ENCODE data around the gene GSG1L. TPM values are rescaled to one million over a fixed set of nuclear protein-coding genes. Genes with fewer than 3 reads are reported as not detected.
A peak's percentile ranks its signal among the peaks of the same experiment; 100 is the strongest.

Gene GSG1L
- total and polyA plus RNA-seq, 9 of the 15 experiments (the other 6 are each of a cell fraction or from before 2014, with no cell fraction given), result not detected

GRCh38 chr16:27759301-27759871 is 304.1 kb downstream of the GSG1L start:
- H3K27me3 ChIP-seq (ENCODE audit: control insufficient read depth in 2 of 2, insufficient read depth in 2 of 2, low read length in 2 of 2), result no peaks in the 10 kb centered on the region
- no TSS peak for BruUV-seq (replicated peaks)
- no peak overlapping the region for H3K4me2 ChIP-seq (ENCODE audit: insufficient read depth, low read length)
- DNase-seq (ENCODE audit: extremely low read depth in 1 of 4, low spot score in 3 of 4) (no peak), FAIRE-seq (no peak), ATAC-seq (no peak)
- intact Hi-C loops (cut with micrococcal nuclease), result no loop called here
- no peak overlapping the region for H3K27ac ChIP-seq (ENCODE audit: extremely low read depth, low read depth, low read length)
- CTCF ChIA-PET (ENCODE audit: low intra/inter-chr PET ratio), result no interaction called here
- no peaks in the 10 kb centered on the region for H3K9me3 ChIP-seq (replicated peaks; ENCODE audit: control insufficient read depth, insufficient read depth, low read depth, low read length)
- H3K4me3 ChIP-seq, result no peak overlapping the region
- no peaks in the 10 kb centered on the region for H4K20me1 ChIP-seq (replicated peaks; ENCODE audit: control insufficient read depth, insufficient read depth, low read length)
- 62% methylated on average over 9 of the region's 9 CpGs for WGBS (ENCODE audit: insufficient coverage, low coverage, missing lambda C conversion rate)
- TF ChIP-seq RAD51 (IDR thresholded peaks at IDR 0.05; ENCODE audit: borderline replicate concordance, low read depth) (peak; percentile 31; the same call in 1 of the 2 replicates), NEUROD1 (IDR thresholded peaks at IDR 0.05; ENCODE audit: borderline replicate concordance, low read depth, low read length, partially characterized antibody) (no peak)
- no peaks in the 10 kb centered on the region for H3K79me2 ChIP-seq (ENCODE audit: control insufficient read depth, insufficient read depth, low read length)
- POLR2A ChIA-PET, result interaction anchor here (0.6 to 0.7 kb wide), 2 partner anchors 66 to 69 kb away, joined by 3 read pairs; no protein-coding TSS in a partner anchor
- H3K9me1 ChIP-seq (ENCODE audit: control insufficient read depth, insufficient read depth, low read length), result peaks cover 6% of the 10 kb centered on the region
- 0 out of 4 replicates have a peak overlapping the region, but pooled peaks of 1 of the 2 experiments have one; percentile 43 for H3K9ac ChIP-seq (ENCODE audit: insufficient read depth in 1 of 2, low read depth in 2 of 2, low read length in 2 of 2)
- H2AFZ ChIP-seq (ENCODE audit: low read depth, low read length), result no peak overlapping the region
- peaks cover 31 to 35% of the 10 kb centered on the region in 2 experiments; a peak in 4 of 5 replicates for H3K4me1 ChIP-seq (replicated peaks in 1 of 2; ENCODE audit: control insufficient read depth in 2 of 2, insufficient read depth in 2 of 2, low read length in 2 of 2)
- in situ Hi-C loops (cut with MboI), result no loop called here
- H3K36me3 ChIP-seq (ENCODE audit: control insufficient read depth, insufficient read depth, low read length), result peaks cover 4% of the 10 kb centered on the region; the same call in 1 of the 3 replicates

- ChIA-PET POLR2A (interaction anchor here (0.6 kb wide), 1 partner anchor 38 kb away, joined by 4 read pairs; no protein-coding TSS in a partner anchor), CTCF (ENCODE audit: low intra/inter-chr PET ratio) (no interaction called here)
- 88% methylated on average over 2 of the region's 2 CpGs for WGBS (ENCODE audit: insufficient coverage, low coverage, missing lambda C conversion rate)
- no peaks in the 10 kb centered on the region for H4K20me1 ChIP-seq (replicated peaks; ENCODE audit: control insufficient read depth, insufficient read depth, low read length)
- H3K9me1 ChIP-seq (ENCODE audit: control insufficient read depth, insufficient read depth, low read length), result peaks cover 8% of the 10 kb centered on the region
- H3K36me3 ChIP-seq (ENCODE audit: control insufficient read depth, insufficient read depth, low read length), result peaks cover 4% of the 10 kb centered on the region; the same call in 1 of the 3 replicates
- DNase-seq (ENCODE audit: extremely low read depth in 1 of 4, low spot score in 3 of 4) (no peak), FAIRE-seq (no peak), ATAC-seq (no peak)
- H3K79me2 ChIP-seq (ENCODE audit: control insufficient read depth, insufficient read depth, low read length), result no peaks in the 10 kb centered on the region
- no TSS peak for BruUV-seq (replicated peaks)
- no peak overlapping the region for H3K4me2 ChIP-seq (ENCODE audit: insufficient read depth, low read length)
- H3K4me3 ChIP-seq, result no peak overlapping the region
- intact Hi-C loops (cut with micrococcal nuclease) (no loop called here), in situ Hi-C loops (cut with MboI) (no loop called here)
- no peak overlapping the region for H3K9ac ChIP-seq (ENCODE audit: insufficient read depth in 1 of 2, low read depth in 2 of 2, low read length in 2 of 2)
- no peaks in the 10 kb centered on the region for H3K9me3 ChIP-seq (replicated peaks; ENCODE audit: control insufficient read depth, insufficient read depth, low read depth, low read length)
- peaks cover 31 to 35% of the 10 kb centered on the region in 2 experiments; a peak in 4 of 5 replicates for H3K4me1 ChIP-seq (replicated peaks in 1 of 2; ENCODE audit: control insufficient read depth in 2 of 2, insufficient read depth in 2 of 2, low read length in 2 of 2)
- H2AFZ ChIP-seq (ENCODE audit: low read depth, low read length), result no peak overlapping the region
- H3K27ac ChIP-seq (ENCODE audit: extremely low read depth, low read depth, low read length), result no peak overlapping the region
- no peaks in the 10 kb centered on the region for H3K27me3 ChIP-seq (ENCODE audit: control insufficient read depth in 2 of 2, insufficient read depth in 2 of 2, low read length in 2 of 2)
- no peak for TF ChIP-seq TGIF2 (CRISPR knock-in tag; IDR thresholded peaks at IDR 0.05)
- TF ChIP-seq HOXB6 (CRISPR knock-in tag; IDR thresholded peaks at IDR 0.05; ENCODE audit: borderline replicate concordance), result no peak
- no peak for TF ChIP-seq ATF4 (CRISPR knock-in tag; IDR thresholded peaks at IDR 0.05)
- peak; percentile 95 for TF ChIP-seq ZFP36 (IDR thresholded peaks at IDR 0.05; ENCODE audit: low read depth, low read length, partially characterized antibody)
- no peak for TF ChIP-seq ZNF77 (CRISPR knock-in tag; IDR thresholded peaks at IDR 0.05)
- no peak for TF ChIP-seq ETV1 (tag; conservative IDR thresholded peaks at IDR 0.05; ENCODE audit: low read depth)
- TF ChIP-seq SREBF2 (CRISPR knock-in tag; IDR thresholded peaks at IDR 0.05), result no peak
- no peak for TF ChIP-seq CLOCK (CRISPR knock-in tag; IDR thresholded peaks at IDR 0.05; ENCODE audit: borderline replicate concordance)
- no peak for TF ChIP-seq EP300 (IDR thresholded peaks at IDR 0.05; ENCODE audit: low read length)
- TF ChIP-seq BCOR (IDR thresholded peaks at IDR 0.05), result 0 out of 2 replicates have a peak, but pooled peaks have one; percentile 25
- no peak for TF ChIP-seq ZNF707 (CRISPR knock-in tag; conservative IDR thresholded peaks at IDR 0.05)
Observed at GRCh38 chr16:27758544-27758943, 305.0 kb downstream of the GSG1L start.

Measured in K562 (cell line).